Smooth muscle cell (in vitro differentiated cells): ENCODE data around the gene FAM131B. TPM values are rescaled to one million over a fixed set of nuclear protein-coding genes. Genes with fewer than 3 reads are reported as not detected.

Experiments used
- DNase-seq: peaks from one replicate; lab custom pipeline; 2025; ENCODE audit not compliant: unreplicated experiment; lab: John Stamatoyannopoulos, UW
- H2AFZ ChIP-seq: fragments of 200-600 bp; sonication (generic); 2 replicates; pipeline ENCODE4 v1.6.0; 2016; ENCODE audit warnings: antibody characterized with exemption, low read depth, mild to moderate bottlenecking
- H3F3A ChIP-seq: fragments of 200-600 bp; sonication (generic); 2 replicates; pipeline ENCODE4 v1.6.0; 2017; ENCODE audit warnings: antibody characterized with exemption, low read depth
- H3K27ac ChIP-seq: fragments of 200-600 bp; sonication (generic); 2 replicates; pipeline ENCODE4 v1.5.1; 2016; ENCODE audit warnings: low read depth, mild to moderate bottlenecking
- H3K27me3 ChIP-seq: fragments of 200-600 bp; sonication (generic); 2 replicates; pipeline ENCODE4 v1.6.1; 2016; ENCODE audit warnings: low read depth, mild to moderate bottlenecking
- H3K36me3 ChIP-seq: fragments of 200-600 bp; sonication (generic); 2 replicates; pipeline ENCODE4 v1.5.1; 2016; ENCODE audit warnings: low read depth
- H3K4me1 ChIP-seq: fragments of 200-600 bp; sonication (generic); 2 replicates; pipeline ENCODE4 v1.5.1; 2016; ENCODE audit warnings: low read depth
- H3K4me2 ChIP-seq: fragments of 200-600 bp; sonication (generic); 2 replicates; pipeline ENCODE4 v1.6.0; 2016; ENCODE audit warnings: mild to moderate bottlenecking
- H3K4me3 ChIP-seq: fragments of 200-600 bp; sonication (generic); 2 replicates; pipeline ENCODE4 v1.5.1; 2016; ENCODE audit warnings: mild to moderate bottlenecking
- H3K79me2 ChIP-seq: fragments of 200-600 bp; sonication (generic); 2 replicates; pipeline ENCODE4 v1.6.0; 2016; ENCODE audit warnings: low read depth, mild to moderate bottlenecking
- H3K9ac ChIP-seq: fragments of 200-600 bp; sonication (generic); 2 replicates; pipeline ENCODE4 v1.6.0; 2016; ENCODE audit warnings: low read depth
- H3K9me3 ChIP-seq: fragments of 200-600 bp; sonication (generic); replicated peaks from 2 replicates; pipeline ENCODE4 v1.5.1; 2016; ENCODE audit warnings: low read depth
- H4K20me1 ChIP-seq: fragments of 200-600 bp; sonication (generic); 2 replicates; pipeline ENCODE4 v1.6.0; 2016; ENCODE audit warnings: low read depth
- WGBS: methylation state at CpG from one replicate; pipeline ENCODE4 v1.1.7; 2016; ENCODE audit warnings: low lambda C conversion rate; 5-methylcytosine and 5-hydroxymethylcytosine counted together
- polyA plus RNA-seq: library from polyadenylated mRNA; unstranded; fragments of >200 nt; fragmentation: Nextera tagmentation; extraction: Ambion mirVana; gene quantifications from 2 replicates; pipeline ENCODE4 v1.2.1, GENCODE V29; 2016
- total RNA-seq: library from RNA; depleted of rRNA; stranded (reverse); fragments of >200 nt; gene quantifications from 2 replicates; pipeline ENCODE4 v1.2.3, GENCODE V29; 2014
- TF ChIP-seq, protein P1 (sequence below): fragments of 200-600 bp; sonication (generic); IDR thresholded peaks from 2 replicates; pipeline ENCODE4 v1.5.1; 2017; ENCODE audit warnings: borderline replicate concordance, mild to moderate bottlenecking, antibody characterized with exemption; ENCODE audit not compliant: insufficient read depth, poor library complexity, severe bottlenecking

FAM131B gene
- total and polyA plus RNA-seq, 2 experiments from 2014 or later, result 0.03 to 0.31 TPM

DNA sequence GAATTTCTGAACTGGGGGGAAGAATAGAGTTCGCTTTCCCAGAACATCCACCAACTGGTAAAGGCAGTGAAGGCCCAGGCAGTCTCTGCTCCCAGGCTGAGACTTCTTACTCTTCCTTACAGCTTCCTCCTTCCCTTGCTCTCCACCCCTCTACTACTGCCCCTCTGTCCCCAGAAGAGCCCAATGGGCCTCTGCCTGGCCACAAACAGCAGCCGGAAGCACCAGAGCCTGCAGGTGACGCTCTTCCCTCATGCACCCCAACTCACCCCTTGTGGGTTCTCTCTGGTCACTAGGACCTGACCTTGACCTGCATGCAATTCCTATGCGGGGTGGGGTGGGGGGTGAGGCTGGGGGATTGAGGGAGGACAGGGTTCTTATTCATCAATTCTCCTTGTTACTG is 16.5 kb downstream of the FAM131B start:
- 89% methylated on average over 4 of the region's 4 CpGs for WGBS
- Histone ChIP-seq H3K36me3 (no peaks in the 10 kb centered on the region), H3K27ac (no peak overlapping the region), H3K4me2 (no peak overlapping the region), H3K27me3 (peaks cover 19% of the 10 kb centered on the region), H3K9ac (no peak overlapping the region), H2AFZ (no peak overlapping the region), H3K4me1 (peaks cover 3% of the 10 kb centered on the region), H3K79me2 (no peaks in the 10 kb centered on the region), H3K4me3 (no peak overlapping the region), H4K20me1 (no peaks in the 10 kb centered on the region), H3K9me3 (no peaks in the 10 kb centered on the region), H3F3A (no peaks in the 10 kb centered on the region)
- no peak for DNase-seq
- TF ChIP-seq, protein P1, sequence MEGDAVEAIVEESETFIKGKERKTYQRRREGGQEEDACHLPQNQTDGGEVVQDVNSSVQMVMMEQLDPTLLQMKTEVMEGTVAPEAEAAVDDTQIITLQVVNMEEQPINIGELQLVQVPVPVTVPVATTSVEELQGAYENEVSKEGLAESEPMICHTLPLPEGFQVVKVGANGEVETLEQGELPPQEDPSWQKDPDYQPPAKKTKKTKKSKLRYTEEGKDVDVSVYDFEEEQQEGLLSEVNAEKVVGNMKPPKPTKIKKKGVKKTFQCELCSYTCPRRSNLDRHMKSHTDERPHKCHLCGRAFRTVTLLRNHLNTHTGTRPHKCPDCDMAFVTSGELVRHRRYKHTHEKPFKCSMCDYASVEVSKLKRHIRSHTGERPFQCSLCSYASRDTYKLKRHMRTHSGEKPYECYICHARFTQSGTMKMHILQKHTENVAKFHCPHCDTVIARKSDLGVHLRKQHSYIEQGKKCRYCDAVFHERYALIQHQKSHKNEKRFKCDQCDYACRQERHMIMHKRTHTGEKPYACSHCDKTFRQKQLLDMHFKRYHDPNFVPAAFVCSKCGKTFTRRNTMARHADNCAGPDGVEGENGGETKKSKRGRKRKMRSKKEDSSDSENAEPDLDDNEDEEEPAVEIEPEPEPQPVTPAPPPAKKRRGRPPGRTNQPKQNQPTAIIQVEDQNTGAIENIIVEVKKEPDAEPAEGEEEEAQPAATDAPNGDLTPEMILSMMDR, result no peak

DNA sequence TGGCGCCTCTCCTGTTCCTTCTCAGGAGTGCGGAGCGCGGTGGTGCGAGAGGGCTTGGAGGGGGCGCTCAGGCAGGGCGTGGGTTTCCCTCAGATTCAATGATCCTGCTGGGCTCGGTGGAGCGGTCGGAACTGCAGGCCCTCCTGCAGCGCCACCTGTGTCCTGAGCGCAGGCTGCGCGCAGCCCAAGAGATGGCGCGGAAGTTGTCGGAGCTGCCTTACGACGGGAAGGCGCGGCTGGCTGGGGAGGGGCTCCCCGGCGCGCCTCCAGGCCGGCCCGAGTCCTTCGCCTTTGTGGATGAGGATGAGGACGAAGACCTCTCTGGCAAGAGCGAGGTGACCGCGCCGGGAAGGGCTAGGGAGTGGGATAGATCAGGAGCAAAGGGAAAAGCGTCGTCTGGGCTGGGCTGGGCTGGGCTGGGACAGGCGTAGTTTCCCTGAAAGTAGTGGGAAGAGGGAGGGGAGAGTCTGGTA is 17.0 kb downstream of the FAM131B start:
- H3K9ac ChIP-seq, result no peak overlapping the region
- TF ChIP-seq, protein P1, result peak; percentile 39
- no peaks in the 10 kb centered on the region for H3K9me3 ChIP-seq
- no peak for DNase-seq
- peaks cover 19% of the 10 kb centered on the region for H3K27me3 ChIP-seq
- WGBS, result 3% methylated on average over 32 of the region's 35 CpGs
- H3K4me2 ChIP-seq, result peak overlapping the region; percentile 84
- H3K4me3 ChIP-seq, result peak overlapping the region; percentile 43
- H3K4me1 ChIP-seq, result peaks cover 3% of the 10 kb centered on the region
- H3F3A ChIP-seq, result no peaks in the 10 kb centered on the region
- H3K36me3 ChIP-seq, result no peaks in the 10 kb centered on the region
- H3K79me2 ChIP-seq, result no peaks in the 10 kb centered on the region
- no peaks in the 10 kb centered on the region for H4K20me1 ChIP-seq
- peak overlapping the region; percentile 95 for H2AFZ ChIP-seq
- no peak overlapping the region for H3K27ac ChIP-seq

DNA sequence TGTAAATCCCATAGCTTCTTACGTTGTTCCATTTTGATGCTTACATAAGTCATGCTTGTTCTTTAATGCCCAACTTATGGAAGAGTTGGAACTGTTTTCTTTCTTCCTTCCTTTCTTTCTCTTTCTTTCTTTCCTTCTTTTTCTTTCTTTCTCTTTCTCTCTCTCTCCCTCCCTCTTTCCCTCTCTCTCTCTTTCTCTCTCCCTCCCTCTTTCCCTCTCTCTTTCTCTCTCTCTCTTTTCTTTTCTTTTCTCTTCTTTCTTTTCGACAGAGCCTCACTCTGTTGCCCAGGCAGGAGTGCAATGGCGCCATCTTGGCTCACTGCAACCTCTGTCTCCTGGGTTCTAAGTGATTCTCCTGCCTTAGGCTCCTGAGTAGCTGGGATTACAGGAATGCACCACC is 18.9 kb downstream of the FAM131B start:
- Histone ChIP-seq H3K9me3 (no peaks in the 10 kb centered on the region), H3K36me3 (no peaks in the 10 kb centered on the region), H3K4me3 (no peak overlapping the region), H3K4me2 (no peak overlapping the region), H3K9ac (no peak overlapping the region), H3K79me2 (no peaks in the 10 kb centered on the region), H4K20me1 (no peaks in the 10 kb centered on the region), H3K27ac (no peak overlapping the region), H3K27me3 (peaks cover 19% of the 10 kb centered on the region), H3F3A (no peaks in the 10 kb centered on the region), H3K4me1 (peaks cover 3% of the 10 kb centered on the region), H2AFZ (no peak overlapping the region)
- TF ChIP-seq, protein P1, result no peak
- no peak for DNase-seq
- WGBS, result 68% methylated on average over 3 of the region's 3 CpGs

DNA sequence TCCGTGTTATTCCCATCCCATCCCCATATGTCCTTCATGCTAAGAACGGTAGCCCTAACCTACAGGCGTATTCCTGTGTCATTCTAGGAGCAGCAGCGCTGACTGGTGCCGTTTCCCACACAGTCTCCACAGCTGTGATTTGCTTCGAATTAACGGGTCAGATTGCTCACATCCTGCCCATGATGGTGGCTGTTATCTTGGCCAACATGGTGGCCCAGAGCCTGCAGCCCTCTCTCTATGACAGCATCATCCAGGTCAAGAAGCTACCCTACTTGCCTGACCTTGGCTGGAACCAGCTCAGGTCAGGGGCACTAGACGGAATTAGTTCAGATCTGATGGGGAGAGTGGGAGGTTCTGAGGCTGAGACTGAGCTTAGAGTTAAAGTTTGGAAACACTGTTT is 20.7 kb downstream of the FAM131B start:
- H4K20me1 ChIP-seq, result no peaks in the 10 kb centered on the region

More for the DNA sequence above, 20.7 kb downstream of the FAM131B start:
- peaks cover 24% of the 10 kb centered on the region for H3K27me3 ChIP-seq
- DNase-seq, result no peak
- H3K79me2 ChIP-seq, result no peaks in the 10 kb centered on the region
- H3K9ac ChIP-seq, result no peak overlapping the region
- H3K4me2 ChIP-seq, result no peak overlapping the region
- WGBS, result 93% methylated on average over 8 of the region's 8 CpGs
- H3K4me3 ChIP-seq, result no peak overlapping the region
- H3K4me1 ChIP-seq, result peaks cover 3% of the 10 kb centered on the region
- H3K36me3 ChIP-seq, result no peaks in the 10 kb centered on the region
- TF ChIP-seq, protein P1, result no peak
- H3F3A ChIP-seq, result no peaks in the 10 kb centered on the region
- H3K27ac ChIP-seq, result no peak overlapping the region
- H2AFZ ChIP-seq, result no peak overlapping the region
- H3K9me3 ChIP-seq, result no peaks in the 10 kb centered on the region
